ENCODE data around the gene RAB5B. TPM values are rescaled to one million over a fixed set of nuclear protein-coding genes. Genes with fewer than 3 reads are reported as not detected.
A peak's percentile ranks its signal among the peaks of the same experiment; 100 is the strongest.

The RAB5B gene
- polyA plus RNA-seq, 2 donors = 78.2 to 88.8 TPM

DNA sequence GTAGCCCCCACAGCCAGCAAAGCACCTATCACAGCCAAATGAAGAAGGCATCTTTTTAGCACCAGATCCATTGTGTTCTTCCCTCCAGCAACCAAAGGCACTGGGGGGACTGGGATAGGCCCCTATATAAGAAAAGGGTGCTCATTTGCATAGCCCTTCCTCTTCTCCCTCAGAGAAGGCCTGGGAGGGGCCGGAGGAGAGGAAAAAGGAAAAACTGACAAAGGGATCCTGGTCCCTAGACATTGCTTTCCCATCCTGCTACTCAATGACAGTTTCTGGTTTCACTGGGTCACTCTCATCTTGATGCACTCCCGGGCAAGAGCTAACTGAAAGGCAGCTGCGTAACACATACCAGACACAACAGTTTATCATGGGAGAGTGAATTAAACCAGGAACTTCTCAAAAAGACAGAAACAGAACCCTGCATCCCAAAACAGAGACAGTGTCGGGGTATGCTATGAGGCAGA is 7.9 kb upstream of the RAB5B start, which contains the start of gene PMEL:
PMEL (minus strand) TSS at position 102 of the 467 bp plus-strand sequence; CDS start at position 71, 31 bp downstream.
- H3K27me3 ChIP-seq (ENCODE audit: control insufficient read depth in 1 of 2, insufficient read depth in 2 of 2, low read length in 2 of 2) = no peaks in the 10 kb centered on the region
- WGBS, 2 donors = 8 to 11% methylated on average over 3 to 4 of the region's 4 CpGs
- no peaks in the 10 kb centered on the region for H3K9me3 ChIP-seq (ENCODE audit: control insufficient read depth in 2 of 2, insufficient read depth in 1 of 2, low read depth in 1 of 2, low read length in 1 of 2)
- no peaks in the 10 kb centered on the region for H3K36me3 ChIP-seq (ENCODE audit: control insufficient read depth in 2 of 2, insufficient read depth in 2 of 2, low read length in 1 of 2)
- peaks cover 0 to 4% of the 10 kb centered on the region in 2 donors for H3K4me1 ChIP-seq (ENCODE audit: control insufficient read depth in 2 of 2, insufficient read depth in 2 of 2, low read length in 1 of 2)
- peak within 1 kb of the TSS; percentile 88 to 90 for H3K27ac ChIP-seq (ENCODE audit: low read depth in 2 of 2, low read length in 1 of 2)
- H3K4me3 ChIP-seq (ENCODE audit: low read depth in 1 of 2, low read length in 2 of 2) = peak within 1 kb of the TSS; percentile 71 to 83

DNA sequence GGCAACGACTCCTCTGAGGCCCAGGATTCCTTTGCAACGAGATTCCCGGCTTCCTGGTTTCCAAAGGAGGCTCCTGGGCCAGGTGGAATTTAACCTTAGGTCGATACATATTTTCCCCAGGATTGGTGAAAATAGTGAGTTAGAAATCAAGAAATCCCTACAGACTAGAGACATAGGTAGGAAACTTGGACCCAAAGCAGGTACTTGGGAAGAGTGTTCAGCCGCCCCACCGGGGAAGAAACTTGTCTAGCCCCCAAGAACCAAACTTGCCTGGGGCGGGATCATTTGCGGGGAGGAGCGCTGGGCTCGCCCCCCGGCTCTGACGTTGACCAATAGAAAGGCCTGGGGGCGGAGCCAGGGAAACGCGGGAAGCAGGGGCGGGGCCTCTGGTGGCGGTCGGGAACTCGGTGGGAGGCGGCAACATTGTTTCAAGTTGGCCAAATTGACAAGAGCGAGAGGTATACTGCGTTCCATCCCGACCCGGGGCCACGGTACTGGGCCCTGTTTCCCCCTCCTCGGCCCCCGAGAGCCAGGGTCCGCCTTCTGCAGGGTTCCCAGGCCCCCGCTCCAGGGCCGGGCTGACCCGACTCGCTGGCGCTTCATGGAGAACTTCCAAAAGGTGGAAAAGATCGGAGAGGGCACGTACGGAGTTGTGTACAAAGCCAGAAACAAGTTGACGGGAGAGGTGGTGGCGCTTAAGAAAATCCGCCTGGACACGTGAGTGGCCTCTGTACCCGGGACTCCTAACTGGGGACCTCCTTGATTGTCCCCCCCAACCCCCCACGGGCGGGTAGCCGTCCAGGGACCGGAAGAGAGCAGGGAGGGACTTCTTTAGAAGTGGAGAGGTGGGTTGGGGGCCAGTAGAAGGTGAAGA is 7.2 kb upstream of the RAB5B start, which contains the start of gene CDK2:
CDK2 (plus strand) TSS at position 423 of the 874 bp plus-strand sequence; CDS start at position 602, 179 bp downstream.
- Histone ChIP-seq H3K4me1 (ENCODE audit: control insufficient read depth in 2 of 2, insufficient read depth in 2 of 2, low read length in 1 of 2) (peaks cover 0 to 4% of the 10 kb centered on the region in 2 donors), H3K9me3 (ENCODE audit: control insufficient read depth in 2 of 2, insufficient read depth in 1 of 2, low read depth in 1 of 2, low read length in 1 of 2) (no peaks in the 10 kb centered on the region), H3K27ac (ENCODE audit: low read depth in 2 of 2, low read length in 1 of 2) (peak within 1 kb of the TSS; percentile 88 to 90), H3K36me3 (ENCODE audit: control insufficient read depth in 2 of 2, insufficient read depth in 2 of 2, low read length in 1 of 2) (no peaks in the 10 kb centered on the region), H3K4me3 (ENCODE audit: low read depth in 1 of 2, low read length in 2 of 2) (peak within 1 kb of the TSS; percentile 71 to 83), H3K27me3 (ENCODE audit: control insufficient read depth in 1 of 2, insufficient read depth in 2 of 2, low read length in 2 of 2) (no peaks in the 10 kb centered on the region)
- WGBS, 2 donors = 0 to 1% methylated on average over 45 of the region's 45 CpGs

- 93 to 94% methylated on average over 4 of the region's 4 CpGs for WGBS, 2 donors
- H3K36me3 ChIP-seq (ENCODE audit: control insufficient read depth in 2 of 2, insufficient read depth in 2 of 2, low read length in 1 of 2) = no peaks in the 10 kb centered on the region
- no peaks in the 10 kb centered on the region for H3K27me3 ChIP-seq (ENCODE audit: control insufficient read depth in 1 of 2, insufficient read depth in 2 of 2, low read length in 2 of 2)
- H3K9me3 ChIP-seq (ENCODE audit: control insufficient read depth in 2 of 2, insufficient read depth in 1 of 2, low read depth in 1 of 2, low read length in 1 of 2) = no peaks in the 10 kb centered on the region
- H3K4me3 ChIP-seq (ENCODE audit: low read depth in 1 of 2, low read length in 2 of 2) = no peak overlapping the region
- no peak overlapping the region for H3K27ac ChIP-seq (ENCODE audit: low read depth in 2 of 2, low read length in 1 of 2)
- peaks cover 0 to 4% of the 10 kb centered on the region in 2 donors for H3K4me1 ChIP-seq (ENCODE audit: control insufficient read depth in 2 of 2, insufficient read depth in 2 of 2, low read length in 1 of 2)
Observed at GRCh38 chr12:55969356-55969755, 4.5 kb upstream of the RAB5B start.

GRCh38 chr12:55970775-55971174 is 3.1 kb upstream of the RAB5B start:
- no peak overlapping the region for H3K27ac ChIP-seq (ENCODE audit: low read depth in 2 of 2, low read length in 1 of 2)
- no peaks in the 10 kb centered on the region for H3K36me3 ChIP-seq (ENCODE audit: control insufficient read depth in 2 of 2, insufficient read depth in 2 of 2, low read length in 1 of 2)
- H3K27me3 ChIP-seq (ENCODE audit: control insufficient read depth in 1 of 2, insufficient read depth in 2 of 2, low read length in 2 of 2) = no peaks in the 10 kb centered on the region
- no peak overlapping the region for H3K4me3 ChIP-seq (ENCODE audit: low read depth in 1 of 2, low read length in 2 of 2)
- H3K4me1 ChIP-seq (ENCODE audit: control insufficient read depth in 2 of 2, insufficient read depth in 2 of 2, low read length in 1 of 2) = peaks cover 0 to 4% of the 10 kb centered on the region in 2 donors
- no peaks in the 10 kb centered on the region for H3K9me3 ChIP-seq (ENCODE audit: control insufficient read depth in 2 of 2, insufficient read depth in 1 of 2, low read depth in 1 of 2, low read length in 1 of 2)
- 85 to 89% methylated on average over 7 of the region's 7 CpGs for WGBS, 2 donors

DNA sequence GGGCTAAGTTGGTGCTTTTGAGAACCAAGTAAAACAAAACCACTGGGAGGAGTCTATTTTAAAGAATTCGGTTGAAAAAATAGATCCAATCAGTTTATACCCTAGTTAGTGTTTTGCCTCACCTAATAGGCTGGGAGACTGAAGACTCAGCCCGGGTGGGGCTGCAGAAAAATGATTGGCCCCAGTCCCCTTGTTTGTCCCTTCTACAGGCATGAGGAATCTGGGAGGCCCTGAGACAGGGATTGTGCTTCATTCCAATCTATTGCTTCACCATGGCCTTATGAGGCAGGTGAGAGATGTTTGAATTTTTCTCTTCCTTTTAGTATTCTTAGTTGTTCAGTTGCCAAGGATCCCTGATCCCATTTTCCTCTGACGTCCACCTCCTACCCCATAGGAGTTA is 1.8 kb upstream of the RAB5B start:
- H3K27me3 ChIP-seq (ENCODE audit: control insufficient read depth in 1 of 2, insufficient read depth in 2 of 2, low read length in 2 of 2) = no peaks in the 10 kb centered on the region
- no peaks in the 10 kb centered on the region for H3K36me3 ChIP-seq (ENCODE audit: control insufficient read depth in 2 of 2, insufficient read depth in 2 of 2, low read length in 1 of 2)
- no peaks in the 10 kb centered on the region for H3K9me3 ChIP-seq (ENCODE audit: control insufficient read depth in 2 of 2, insufficient read depth in 1 of 2, low read depth in 1 of 2, low read length in 1 of 2)
- peak overlapping the region; percentile 40 to 57 for H3K27ac ChIP-seq (ENCODE audit: low read depth in 2 of 2, low read length in 1 of 2)
- WGBS, 2 donors = 41 to 56% methylated on average over 3 of the region's 3 CpGs
- H3K4me1 ChIP-seq (ENCODE audit: control insufficient read depth in 2 of 2, insufficient read depth in 2 of 2, low read length in 1 of 2) = peaks cover 0 to 4% of the 10 kb centered on the region in 2 donors
- no peak overlapping the region for H3K4me3 ChIP-seq (ENCODE audit: low read depth in 1 of 2, low read length in 2 of 2)

DNA sequence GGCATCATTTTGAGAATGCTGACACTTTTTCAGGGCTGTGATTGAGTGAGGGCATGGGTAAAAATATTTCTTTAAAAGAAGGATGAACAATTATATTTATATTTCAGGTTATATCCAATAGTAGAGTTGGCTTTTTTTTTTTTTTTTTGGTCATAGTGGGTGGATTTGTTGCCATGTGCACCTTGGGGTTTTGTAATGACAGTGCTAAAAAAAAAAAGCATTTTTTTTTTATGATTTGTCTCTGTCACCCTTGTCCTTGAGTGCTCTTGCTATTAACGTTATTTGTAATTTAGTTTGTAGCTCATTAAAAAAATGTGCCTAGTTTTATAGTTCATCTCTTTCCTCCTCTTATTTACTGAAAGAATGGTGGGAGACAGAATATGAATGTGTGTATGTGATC is 1.4 kb upstream of the RAB5B start:
- Histone ChIP-seq H3K27ac (ENCODE audit: low read depth in 2 of 2, low read length in 1 of 2) (peak overlapping the region; percentile 94 to 96), H3K4me3 (ENCODE audit: low read depth in 1 of 2, low read length in 2 of 2) (peak overlapping the region; percentile 54 to 58), H3K27me3 (ENCODE audit: control insufficient read depth in 1 of 2, insufficient read depth in 2 of 2, low read length in 2 of 2) (no peaks in the 10 kb centered on the region), H3K9me3 (ENCODE audit: control insufficient read depth in 2 of 2, insufficient read depth in 1 of 2, low read depth in 1 of 2, low read length in 1 of 2) (no peaks in the 10 kb centered on the region), H3K4me1 (ENCODE audit: control insufficient read depth in 2 of 2, insufficient read depth in 2 of 2, low read length in 1 of 2) (peaks cover 0 to 2% of the 10 kb centered on the region in 2 donors), H3K36me3 (ENCODE audit: control insufficient read depth in 2 of 2, insufficient read depth in 2 of 2, low read length in 1 of 2) (no peaks in the 10 kb centered on the region)
- 24 to 43% methylated on average over 1 of the region's 1 CpG for WGBS, 2 donors

DNA sequence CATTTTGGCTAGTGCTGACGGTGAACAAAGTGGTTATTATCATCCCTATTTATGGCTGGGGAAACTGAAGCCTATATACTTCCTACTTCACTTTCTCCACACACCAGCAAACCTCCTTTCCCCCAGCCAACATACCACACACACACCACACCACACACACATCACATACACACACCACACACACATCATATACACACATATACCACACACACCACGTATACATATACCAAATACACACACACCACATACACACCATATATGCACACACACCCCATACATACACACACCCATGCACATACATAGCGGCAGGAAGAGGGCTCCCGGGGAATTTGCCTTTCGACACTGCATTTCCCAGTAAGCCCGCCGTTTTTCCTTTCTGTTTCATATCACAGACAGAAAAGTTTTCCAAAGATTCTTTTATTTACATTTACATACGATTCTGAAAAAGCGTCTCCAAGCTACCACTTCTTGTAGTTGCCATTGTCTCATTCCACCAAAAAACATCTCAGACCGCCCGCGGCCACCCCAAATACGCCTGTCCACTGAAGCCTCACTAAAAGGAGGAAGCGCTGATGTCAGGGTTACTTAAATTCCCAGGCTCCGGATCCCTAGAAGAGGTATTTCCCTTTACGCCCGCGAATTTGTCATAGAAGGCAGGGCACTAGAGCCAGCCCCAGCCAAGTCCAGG is 823 bp upstream of the RAB5B start:
- 0% methylated on average over 18 of the region's 18 CpGs for WGBS, 2 donors
- peak overlapping the region; percentile 94 to 96 for H3K27ac ChIP-seq (ENCODE audit: low read depth in 2 of 2, low read length in 1 of 2)
- no peaks in the 10 kb centered on the region for H3K27me3 ChIP-seq (ENCODE audit: control insufficient read depth in 1 of 2, insufficient read depth in 2 of 2, low read length in 2 of 2)

DNA sequence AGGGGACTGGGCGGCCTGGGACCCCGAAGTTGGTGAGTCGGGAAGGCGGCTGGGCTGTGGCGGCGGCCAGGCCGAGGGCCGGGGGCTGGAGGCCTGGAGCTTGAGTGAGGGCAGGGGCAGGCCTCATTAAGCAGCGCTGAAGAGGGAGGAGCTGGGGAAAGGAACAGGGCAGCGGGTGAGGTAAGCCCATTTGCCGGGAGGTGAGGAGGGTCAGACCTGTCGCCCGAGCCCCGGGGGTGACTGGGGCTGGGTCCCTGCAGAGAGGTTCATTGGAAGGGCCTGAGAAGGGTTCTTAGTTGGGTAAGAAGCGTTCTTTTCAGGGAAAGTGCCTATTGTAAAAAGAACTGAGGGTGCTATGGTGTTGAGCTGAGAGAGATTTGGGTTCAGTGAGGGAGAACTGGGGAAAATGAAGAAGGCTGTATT is 441 bp downstream of the RAB5B start:
- Histone ChIP-seq H3K27ac (ENCODE audit: low read depth in 2 of 2, low read length in 1 of 2) (peak overlapping the region; percentile 95 to 98), H3K4me3 (ENCODE audit: low read depth in 1 of 2, low read length in 2 of 2) (peak overlapping the region; percentile 99), H3K9me3 (ENCODE audit: control insufficient read depth in 2 of 2, insufficient read depth in 1 of 2, low read depth in 1 of 2, low read length in 1 of 2) (no peaks in the 10 kb centered on the region), H3K4me1 (ENCODE audit: control insufficient read depth in 2 of 2, insufficient read depth in 2 of 2, low read length in 1 of 2) (no peaks in the 10 kb centered on the region), H3K36me3 (ENCODE audit: control insufficient read depth in 2 of 2, insufficient read depth in 2 of 2, low read length in 1 of 2) (no peaks in the 10 kb centered on the region), H3K27me3 (ENCODE audit: control insufficient read depth in 1 of 2, insufficient read depth in 2 of 2, low read length in 2 of 2) (no peaks in the 10 kb centered on the region)
- WGBS, 2 donors = 0% methylated on average over 15 of the region's 15 CpGs

More for the DNA sequence above, 823 bp upstream of the RAB5B start:
- Histone ChIP-seq H3K36me3 (ENCODE audit: control insufficient read depth in 2 of 2, insufficient read depth in 2 of 2, low read length in 1 of 2) (no peaks in the 10 kb centered on the region), H3K9me3 (ENCODE audit: control insufficient read depth in 2 of 2, insufficient read depth in 1 of 2, low read depth in 1 of 2, low read length in 1 of 2) (no peaks in the 10 kb centered on the region), H3K4me1 (ENCODE audit: control insufficient read depth in 2 of 2, insufficient read depth in 2 of 2, low read length in 1 of 2) (no peaks in the 10 kb centered on the region), H3K4me3 (ENCODE audit: low read depth in 1 of 2, low read length in 2 of 2) (peak overlapping the region; percentile 54 to 58)

DNA sequence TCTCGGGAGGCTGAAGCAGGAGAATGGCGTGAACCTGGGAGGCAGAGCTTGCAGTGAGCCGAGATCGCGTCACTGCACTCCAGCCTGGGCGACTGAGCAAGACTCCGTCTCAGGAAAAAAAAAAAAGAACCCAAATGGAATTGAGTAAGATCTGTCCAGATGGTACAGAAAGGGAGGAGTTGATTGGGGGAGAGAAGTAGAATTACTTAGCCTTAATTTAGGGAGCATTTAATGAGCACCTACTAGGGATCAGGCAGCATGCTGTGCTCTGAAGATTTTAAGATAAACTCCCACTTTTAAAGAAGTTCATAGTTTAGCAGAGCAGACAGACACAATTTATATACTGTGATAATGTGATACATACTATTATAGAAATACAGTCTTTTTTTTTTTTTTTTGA is 4.5 kb downstream of the RAB5B start:
- 90 to 94% methylated on average over 7 of the region's 7 CpGs for WGBS, 2 donors
- Histone ChIP-seq H3K4me3 (ENCODE audit: low read depth in 1 of 2, low read length in 2 of 2) (no peak overlapping the region), H3K27ac (ENCODE audit: low read depth in 2 of 2, low read length in 1 of 2) (no peak overlapping the region)

More for the DNA sequence above, 4.5 kb downstream of the RAB5B start:
- peaks cover 0 to 7% of the 10 kb centered on the region in 2 donors for H3K36me3 ChIP-seq (ENCODE audit: control insufficient read depth in 2 of 2, insufficient read depth in 2 of 2, low read length in 1 of 2)
- no peaks in the 10 kb centered on the region for H3K4me1 ChIP-seq (ENCODE audit: control insufficient read depth in 2 of 2, insufficient read depth in 2 of 2, low read length in 1 of 2)
- no peaks in the 10 kb centered on the region for H3K9me3 ChIP-seq (ENCODE audit: control insufficient read depth in 2 of 2, insufficient read depth in 1 of 2, low read depth in 1 of 2, low read length in 1 of 2)
- H3K27me3 ChIP-seq (ENCODE audit: control insufficient read depth in 1 of 2, insufficient read depth in 2 of 2, low read length in 2 of 2) = no peaks in the 10 kb centered on the region

Data from esophagus (tissue), 2 donors.